HepG2 (cell line): ENCODE measurements around the gene MFF. TPM values are rescaled to one million over a fixed set of nuclear protein-coding genes. Genes with fewer than 3 reads are reported as not detected.

Experiments used
- CENPBD1 ChIP-seq: sonication (generic); formaldehyde crosslinking; IDR thresholded peaks from 2 replicates; pipeline ENCODE4 v1.8.0; 2022; ENCODE audit warnings: missing genetic modification reagents, low read depth, mild to moderate bottlenecking, borderline replicate concordance
- HMG20B ChIP-seq: conservative IDR thresholded peaks from 2 replicates; pipeline ENCODE4 v1.6.1; 2016; ENCODE audit warnings: missing genetic modification reagents, missing compliant biosample characterization
- MATR3 ChIP-seq: sonication (generic); formaldehyde crosslinking; IDR thresholded peaks from 2 replicates; pipeline ENCODE4 v1.4.0; 2020; ENCODE audit warnings: missing genetic modification reagents
- NR2F2 ChIP-seq: IDR thresholded peaks from 2 replicates; pipeline ENCODE4 v1.6.1; 2012; ENCODE audit warnings: low read depth, inconsistent platforms, borderline replicate concordance
- SAFB2 ChIP-seq: sonication (generic); formaldehyde crosslinking; IDR thresholded peaks from 2 replicates; pipeline ENCODE4 v1.5.1; 2020; ENCODE audit warnings: missing genetic modification reagents, low read depth, mild to moderate bottlenecking, borderline replicate concordance
- SP1 ChIP-seq, 2 experiments: fragments of 450-650 bp in 1 of 2; sonication (generic) in 1 of 2; formaldehyde crosslinking in 1 of 2; IDR thresholded peaks; 2 replicates each; pipeline versions ENCODE4 v1.4.0 to v1.6.1; 2016 to 2020; ENCODE audit warnings: missing genetic modification reagents in 1 of 2
- TBL1XR1 ChIP-seq: fragments of 150-350 bp; IDR thresholded peaks from 2 replicates; pipeline ENCODE4 v1.6.1; 2014; ENCODE audit warnings: borderline replicate concordance, low read length; ENCODE audit not compliant: partially characterized antibody
- ZFP36L2 ChIP-seq: sonication (generic); formaldehyde crosslinking; IDR thresholded peaks from 2 replicates; pipeline ENCODE4 v1.4.0; 2020; ENCODE audit warnings: missing genetic modification reagents
- ZNF407 ChIP-seq: sonication (generic); formaldehyde crosslinking; IDR thresholded peaks from one replicate; pipeline ENCODE4 v1.5.1; 2020; ENCODE audit warnings: mild to moderate bottlenecking, missing genetic modification reagents; ENCODE audit errors: not compliant biosample characterization
- ZNF589 ChIP-seq: sonication (generic); formaldehyde crosslinking; conservative IDR thresholded peaks from 2 replicates; pipeline ENCODE4 v1.8.0; 2022; ENCODE audit warnings: mild to moderate bottlenecking, moderate library complexity, missing genetic modification reagents
- ZNF639 ChIP-seq: conservative IDR thresholded peaks from 2 replicates; pipeline ENCODE4 v1.6.1; 2018; ENCODE audit warnings: missing genetic modification reagents
- ZNF672 ChIP-seq: sonication (generic); formaldehyde crosslinking; IDR thresholded peaks from 2 replicates; pipeline ENCODE4 v1.8.1; 2022; ENCODE audit warnings: missing genetic modification reagents
- ZNF800 ChIP-seq: sonication (generic); formaldehyde crosslinking; IDR thresholded peaks from 2 replicates; pipeline ENCODE4 v1.4.0; 2020; ENCODE audit warnings: missing genetic modification reagents
- polyA plus RNA-seq, 8 experiments: library from polyadenylated mRNA; depleted of rRNA in 3 of 8; stranded (reverse) in 7 of 8; unstranded in 1 of 8; fragments of >200 nt; fragmentation: Illumina TruSeq in 4 of 8; extraction: Trizol in 4 of 8; gene quantifications; 2 replicates each; pipeline versions ENCODE4 v1.2.1 to v1.2.3, GENCODE V29; 2011 to 2016; ENCODE audit warnings: low read depth in 4 of 8, missing spikeins in 1 of 8, mixed read lengths in 1 of 8; ENCODE audit not compliant: insufficient read depth in 1 of 8
- total RNA-seq, 5 experiments: library from RNA; depleted of rRNA; stranded (reverse); fragments of >200 nt; fragmentation: Illumina TruSeq; extraction: Trizol; gene quantifications; 2 replicates each; pipeline ENCODE4 v1.2.3, GENCODE V29; 2016; ENCODE audit warnings: low read depth in 1 of 5

The MFF gene
- total and polyA plus RNA-seq, 2 of the 13 experiments (the other 11 are each of a cell fraction or from before 2014, with no cell fraction given) = 81.9 to 156 TPM

GRCh38 chr2:227324995-227325838 lies at the start of gene MFF (continued):
- TF ChIP-seq ZNF407 (CRISPR knock-in tag) = peak; percentile 87
- peak; percentile 95 for TF ChIP-seq ZNF639
- peak; percentile 71 for TF ChIP-seq ZNF800 (CRISPR knock-in tag)
- peak; percentile 56; the same call in 1 of the 2 replicates for TF ChIP-seq HMG20B (CRISPR knock-in tag)
- TF ChIP-seq SP1 (IDR thresholded peaks at IDR 0.05) = no peak
- peak; percentile 85 for TF ChIP-seq SP1 (CRISPR knock-in tag; IDR thresholded peaks at IDR 0.05)
- peak; percentile 81; the same call in 1 of the 2 replicates for TF ChIP-seq CENPBD1 (CRISPR knock-in tag)
- peak; percentile 32; the same call in 1 of the 2 replicates for TF ChIP-seq NR2F2
- peak; percentile 93 for TF ChIP-seq ZNF589 (CRISPR knock-in tag)
- TF ChIP-seq TBL1XR1 = peak; percentile 60
- no peak for TF ChIP-seq MATR3 (CRISPR knock-in tag)
- TF ChIP-seq ZNF672 (CRISPR knock-in tag) = no peak
- peak; percentile 91; the same call in 1 of the 2 replicates for TF ChIP-seq SAFB2 (CRISPR knock-in tag)
- TF ChIP-seq ZFP36L2 (CRISPR knock-in tag) = no peak
